Lower leg skin (tissue), 4 donors: ENCODE measurements around the gene OSBPL3. TPM values are rescaled to one million over a fixed set of nuclear protein-coding genes. Genes with fewer than 3 reads are reported as not detected.

Experiments used
- DNase-seq, 2 donors: peaks; one replicate each; pipeline ENCODE4 v3.0.0-alpha.2; 2019; ENCODE audit warnings: low spot score in 2 of 2
- H3K4me3 ChIP-seq: fragments of 200-600 bp; sonication (generic); 2 replicates; pipeline ENCODE4 v1.5.1; 2017; ENCODE audit warnings: mild to moderate bottlenecking, low read depth; ENCODE audit not compliant: poor library complexity, severe bottlenecking
- CTCF ChIP-seq, 3 donors: fragments of 450-650 bp; IDR thresholded peaks; one replicate each; pipeline ENCODE4 v1.5.1; 2016; ENCODE audit warnings: antibody characterized with exemption in 3 of 3, mild to moderate bottlenecking in 3 of 3, moderate library complexity in 2 of 3
- POLR2A ChIP-seq, 2 donors: fragments of 450-650 bp; IDR thresholded peaks; one replicate each; pipeline ENCODE4 v1.6.1; 2016 to 2017; ENCODE audit warnings: antibody characterized with exemption in 2 of 2, mild to moderate bottlenecking in 1 of 2, moderate library complexity in 1 of 2
- WGBS, 2 donors: methylation state at CpG; one replicate each; pipeline ENCODE4 v1.1.5; 2018; 5-methylcytosine and 5-hydroxymethylcytosine counted together
- intact Hi-C: fragments of 100-400 bp; cut with DNase I; formaldehyde crosslinking; loops from one replicate; pipeline ENCODE4 v1.15.0; 2023; ENCODE audit warnings: low total_unique reads
- total RNA-seq, 4 donors: library from RNA; depleted of rRNA; stranded (reverse); fragments of >200 nt; gene quantifications; one replicate each; pipeline ENCODE4 v1.1.0, GENCODE V29; 2016

OSBPL3 gene
- total RNA-seq, 4 donors from 2014 or later: 21.9 to 40.3 (median 23.7) TPM

DNA sequence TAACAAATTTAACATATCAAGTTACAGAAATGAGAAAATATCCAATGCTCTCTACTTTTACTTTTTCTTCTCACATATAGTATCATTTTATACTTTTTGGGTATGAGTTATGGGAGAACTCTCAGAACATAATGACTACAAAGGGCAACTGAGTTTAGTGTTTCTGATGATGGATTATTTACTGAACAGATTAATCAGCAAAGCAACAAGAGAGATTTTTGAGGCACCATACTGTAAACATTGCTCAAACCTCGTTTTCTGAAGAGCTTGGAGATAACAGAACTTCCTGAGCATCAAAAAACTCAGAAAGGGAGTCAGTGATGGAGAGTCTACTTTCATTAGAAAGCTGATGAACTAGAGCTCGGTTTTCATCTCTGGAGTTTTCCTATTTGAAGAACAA lies 137.9 kb downstream of the OSBPL3 start:
- intact Hi-C loops: no loop called here
- H3K4me3 ChIP-seq: no peak overlapping the region
- 63 to 69% methylated on average over 2 of the region's 2 CpGs for WGBS, 2 donors
- TF ChIP-seq CTCF (IDR thresholded peaks at IDR 0.05): no peak
- no peak for TF ChIP-seq POLR2A (IDR thresholded peaks at IDR 0.05)
- DNase-seq: no peak

DNA sequence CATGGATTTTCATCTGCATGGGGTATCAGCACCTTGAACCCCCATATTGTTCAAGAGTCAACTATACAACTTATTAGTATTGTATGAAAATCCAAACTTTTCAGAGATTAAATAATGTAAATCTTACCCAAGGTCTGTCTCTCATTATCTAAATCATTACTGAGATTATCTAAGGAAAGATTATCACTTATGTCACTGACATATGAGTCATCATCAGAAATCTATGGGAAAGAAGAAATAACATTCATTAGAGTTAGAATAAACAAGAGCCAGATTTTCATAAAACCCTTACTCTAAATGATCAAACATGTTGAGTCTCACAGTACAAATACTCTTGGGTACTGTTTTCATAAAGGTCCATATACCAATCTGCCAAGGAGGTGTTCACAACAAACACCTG lies 139.4 kb downstream of the OSBPL3 start:
- intact Hi-C loops: no loop called here
- DNase-seq: no peak
- no peak overlapping the region for H3K4me3 ChIP-seq
- TF ChIP-seq CTCF (IDR thresholded peaks at IDR 0.05) (no peak), POLR2A (IDR thresholded peaks at IDR 0.05) (no peak)

GRCh38 chr7:24836084-24836483 lies 143.9 kb downstream of the OSBPL3 start:
- WGBS, 2 donors: 83 to 85% methylated on average over 2 of the region's 2 CpGs
- intact Hi-C loops: no loop called here
- no peak for DNase-seq
- TF ChIP-seq POLR2A (IDR thresholded peaks at IDR 0.05) (no peak), CTCF (IDR thresholded peaks at IDR 0.05) (no peak)
- no peak overlapping the region for H3K4me3 ChIP-seq

GRCh38 chr7:24835643-24836042 lies 144.3 kb downstream of the OSBPL3 start:
- no peak for TF ChIP-seq CTCF (IDR thresholded peaks at IDR 0.05)
- TF ChIP-seq POLR2A (IDR thresholded peaks at IDR 0.05): no peak

GRCh38 chr7:24834128-24834798 lies 145.7 kb downstream of the OSBPL3 start:
- no peak for DNase-seq
- TF ChIP-seq POLR2A (IDR thresholded peaks at IDR 0.05) (no peak), CTCF (IDR thresholded peaks at IDR 0.05) (no peak)
- no peak overlapping the region for H3K4me3 ChIP-seq
- WGBS, 2 donors: 87 to 92% methylated on average over 22 to 25 of the region's 25 CpGs
- intact Hi-C loops: no loop called here

More at GRCh38 chr7:24835643-24836042, 144.3 kb downstream of the OSBPL3 start:
- WGBS, 2 donors: 75 to 81% methylated on average over 3 of the region's 3 CpGs
- intact Hi-C loops: no loop called here
- no peak for DNase-seq
- H3K4me3 ChIP-seq: no peak overlapping the region

- intact Hi-C loops: no loop called here
- 75 to 92% methylated on average over 5 of the region's 5 CpGs for WGBS, 2 donors
- no peak overlapping the region for H3K4me3 ChIP-seq
- DNase-seq: no peak
- TF ChIP-seq POLR2A (IDR thresholded peaks at IDR 0.05) (no peak), CTCF (IDR thresholded peaks at IDR 0.05) (no peak)
These were observed 146.4 kb downstream of the OSBPL3 start for GRCh38 chr7:24833549-24833948.
